Adipocyte (in vitro differentiated cells): ENCODE results near the gene CYP26C1.
"Not testable (repeated sequence)": the region's sequence is repeated elsewhere in the genome, so short reads cannot be mapped to it uniquely, and the experiment has no call there.

ENCODE experiments used
- DNase-seq: peaks from one replicate; pipeline ENCODE4 v3.0.0-alpha.2; 2015; ENCODE audit warnings: low read depth
- H3K27me3 ChIP-seq: replicated peaks from 2 replicates; pipeline ENCODE4 v1.7.0; 2013; ENCODE audit warnings: mild to moderate bottlenecking, low read length, moderate library complexity; ENCODE audit not compliant: control insufficient read depth, insufficient read depth
- H3K36me3 ChIP-seq: 2 replicates; pipeline ENCODE4 v1.7.0; 2013; ENCODE audit warnings: low read length, mild to moderate bottlenecking, moderate library complexity; ENCODE audit not compliant: control insufficient read depth, insufficient read depth, severe bottlenecking
- H3K4me1 ChIP-seq: 2 replicates; pipeline ENCODE4 v1.7.0; 2013; ENCODE audit warnings: mild to moderate bottlenecking, low read length, moderate library complexity; ENCODE audit not compliant: control insufficient read depth, insufficient read depth
- H3K4me3 ChIP-seq: 2 replicates; pipeline ENCODE4 v1.7.0; 2013; ENCODE audit warnings: mild to moderate bottlenecking, low read length, moderate library complexity
- H3K9ac ChIP-seq: 2 replicates; pipeline ENCODE4 v1.7.0; 2013; ENCODE audit warnings: mild to moderate bottlenecking, low read length, moderate library complexity
- H3K9me3 ChIP-seq: 2 replicates; pipeline ENCODE4 v1.7.0; 2013; ENCODE audit warnings: mild to moderate bottlenecking, low read length, moderate library complexity; ENCODE audit not compliant: control insufficient read depth

Gene CYP26C1

GRCh38 chr10:93098816-93099215 is 38.2 kb downstream of the CYP26C1 start:
- DNase-seq, result no peak
- H3K4me3 ChIP-seq, result no peak overlapping the region

GRCh38 chr10:93099670-93100069 is 39.1 kb downstream of the CYP26C1 start:
- H3K36me3 ChIP-seq, result no peaks in the 10 kb centered on the region
- peaks cover 10% of the 10 kb centered on the region for H3K27me3 ChIP-seq
- H3K4me1 ChIP-seq, result no peaks in the 10 kb centered on the region
- H3K9me3 ChIP-seq, result peaks cover 10% of the 10 kb centered on the region
- H3K9ac ChIP-seq, result no peak overlapping the region
- H3K4me3 ChIP-seq, result no peak overlapping the region
- peak; percentile 20 for DNase-seq

More at GRCh38 chr10:93098816-93099215, 38.2 kb downstream of the CYP26C1 start:
- Histone ChIP-seq H3K9ac (no peak overlapping the region), H3K27me3 (peaks cover 10% of the 10 kb centered on the region), H3K4me1 (no peaks in the 10 kb centered on the region), H3K9me3 (peaks cover 7% of the 10 kb centered on the region), H3K36me3 (no peaks in the 10 kb centered on the region)

GRCh38 chr10:93101148-93101547 is 40.5 kb downstream of the CYP26C1 start:
- not testable (repeated sequence) for DNase-seq, H3K27me3 ChIP-seq, H3K9ac ChIP-seq, H3K4me1 ChIP-seq, H3K36me3 ChIP-seq, H3K4me3 ChIP-seq
- H3K9me3 ChIP-seq, result peaks cover 10% of the 10 kb centered on the region

GRCh38 chr10:93103953-93104352 is 43.4 kb downstream of the CYP26C1 start:
- Histone ChIP-seq H3K4me1 (no peaks in the 10 kb centered on the region), H3K36me3 (no peaks in the 10 kb centered on the region), H3K4me3 (no peak overlapping the region), H3K9ac (no peak overlapping the region), H3K27me3 (no peaks in the 10 kb centered on the region), H3K9me3 (peaks cover 20% of the 10 kb centered on the region)
- no peak for DNase-seq

- no peak overlapping the region for H3K4me3 ChIP-seq
- no peak overlapping the region for H3K9ac ChIP-seq
- no peak for DNase-seq
- peaks cover 20% of the 10 kb centered on the region for H3K9me3 ChIP-seq
- H3K36me3 ChIP-seq, result no peaks in the 10 kb centered on the region
- H3K27me3 ChIP-seq, result no peaks in the 10 kb centered on the region
- H3K4me1 ChIP-seq, result no peaks in the 10 kb centered on the region
Measured at GRCh38 chr10:93106631-93107072, 46.1 kb downstream of the CYP26C1 start.

- Histone ChIP-seq H3K27me3 (peaks cover 27% of the 10 kb centered on the region), H3K4me3 (no peak overlapping the region), H3K4me1 (no peaks in the 10 kb centered on the region), H3K36me3 (no peaks in the 10 kb centered on the region), H3K9me3 (peaks cover 10% of the 10 kb centered on the region), H3K9ac (no peak overlapping the region)
- DNase-seq, result no peak
Measured at GRCh38 chr10:93110472-93111146, 50.0 kb downstream of the CYP26C1 start.

GRCh38 chr10:93113042-93113441 is 52.4 kb downstream of the CYP26C1 start:
- Histone ChIP-seq H3K27me3 (peaks cover 27% of the 10 kb centered on the region), H3K9me3 (no peaks in the 10 kb centered on the region), H3K9ac (no peak overlapping the region), H3K4me1 (no peaks in the 10 kb centered on the region), H3K4me3 (no peak overlapping the region), H3K36me3 (no peaks in the 10 kb centered on the region)
- DNase-seq, result no peak

GRCh38 chr10:93115661-93116383 is 55.2 kb downstream of the CYP26C1 start:
- Histone ChIP-seq H3K9me3 (no peaks in the 10 kb centered on the region), H3K9ac (no peak overlapping the region), H3K27me3 (peaks cover 27% of the 10 kb centered on the region), H3K4me1 (no peaks in the 10 kb centered on the region), H3K36me3 (no peaks in the 10 kb centered on the region), H3K4me3 (no peak overlapping the region)
- peak; percentile 49 for DNase-seq
